Measurements from ENCODE around the gene TMPRSS7. TPM values are rescaled to one million over a fixed set of nuclear protein-coding genes. Genes with fewer than 3 reads are reported as not detected.

TMPRSS7 gene
- total and polyA plus RNA-seq, 2 donors from 2014 or later: not detected

DNA sequence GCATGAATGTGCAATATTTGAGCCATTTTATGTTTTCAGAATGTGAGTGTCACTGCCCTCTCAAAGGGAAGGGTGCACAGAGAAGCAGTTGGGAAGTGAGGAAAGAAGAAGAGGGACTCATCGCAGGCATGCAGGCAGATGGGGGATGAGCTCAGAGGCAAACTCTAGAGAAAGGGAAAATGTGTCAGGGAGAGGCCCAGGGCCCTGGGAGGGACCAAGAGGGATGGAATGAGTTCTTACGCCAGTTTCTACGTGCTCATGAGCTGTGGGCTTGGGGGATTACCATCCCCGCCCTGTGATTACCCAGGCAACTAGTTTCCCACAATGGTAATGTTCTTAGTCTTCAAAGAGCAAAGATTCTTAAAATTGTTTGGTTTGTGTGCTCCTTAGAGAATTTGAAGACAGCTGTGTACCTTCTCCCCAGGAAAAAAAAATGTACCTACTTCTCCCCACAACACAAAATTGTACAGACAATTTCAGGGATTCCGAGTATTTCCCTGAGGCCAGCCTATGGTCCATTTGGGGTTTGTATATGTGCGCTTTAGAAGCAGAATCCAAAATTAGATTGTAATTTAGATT, 80.7 kb downstream of the TMPRSS7 start:
- no peak for DNase-seq
- intact Hi-C loops (cut with DNase I): no loop called here
- no peak for FAIRE-seq

DNA sequence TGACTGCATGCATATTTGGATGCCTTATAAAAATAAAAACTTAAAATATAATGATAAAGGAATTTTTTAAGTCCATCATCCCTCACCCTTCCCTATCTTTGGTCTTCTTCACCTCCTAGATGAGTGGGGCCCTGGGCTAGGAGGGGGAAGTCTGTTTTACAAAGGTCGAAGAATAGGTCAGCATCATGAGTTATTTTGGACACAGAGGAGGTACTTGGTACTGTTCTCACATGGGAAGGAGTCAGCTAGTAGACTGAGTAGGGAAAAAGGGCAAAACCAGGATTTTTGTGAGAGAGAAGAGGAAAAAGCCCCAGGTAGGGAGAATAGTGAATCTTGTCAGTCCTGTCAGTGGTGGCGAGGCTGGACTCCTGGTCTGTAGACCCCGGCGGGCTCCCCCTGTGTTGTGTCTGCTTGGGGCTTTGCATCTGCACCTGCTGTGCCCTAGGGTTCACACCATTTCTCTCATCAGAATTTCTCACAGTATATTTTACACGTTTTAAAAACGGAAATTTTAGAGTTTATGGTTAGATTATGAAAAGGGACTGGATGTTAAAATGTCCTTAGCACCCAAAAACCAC, 81.4 kb downstream of the TMPRSS7 start:
- FAIRE-seq (no peak), DNase-seq (no peak)
- H3K36me3 ChIP-seq (ENCODE audit: control insufficient read depth in 2 of 3, insufficient read depth in 3 of 3, low read length in 3 of 3): peaks cover 0 to 7% (median 4%) of the 10 kb centered on the region in 3 donors
- intact Hi-C loops (cut with DNase I): no loop called here
- H3K4me3 ChIP-seq (ENCODE audit: low read length in 3 of 3): no peak overlapping the region
- no peaks in the 10 kb centered on the region for H3K27me3 ChIP-seq (ENCODE audit: control insufficient read depth, insufficient read depth, low read length)
- TF ChIP-seq, protein P1, sequence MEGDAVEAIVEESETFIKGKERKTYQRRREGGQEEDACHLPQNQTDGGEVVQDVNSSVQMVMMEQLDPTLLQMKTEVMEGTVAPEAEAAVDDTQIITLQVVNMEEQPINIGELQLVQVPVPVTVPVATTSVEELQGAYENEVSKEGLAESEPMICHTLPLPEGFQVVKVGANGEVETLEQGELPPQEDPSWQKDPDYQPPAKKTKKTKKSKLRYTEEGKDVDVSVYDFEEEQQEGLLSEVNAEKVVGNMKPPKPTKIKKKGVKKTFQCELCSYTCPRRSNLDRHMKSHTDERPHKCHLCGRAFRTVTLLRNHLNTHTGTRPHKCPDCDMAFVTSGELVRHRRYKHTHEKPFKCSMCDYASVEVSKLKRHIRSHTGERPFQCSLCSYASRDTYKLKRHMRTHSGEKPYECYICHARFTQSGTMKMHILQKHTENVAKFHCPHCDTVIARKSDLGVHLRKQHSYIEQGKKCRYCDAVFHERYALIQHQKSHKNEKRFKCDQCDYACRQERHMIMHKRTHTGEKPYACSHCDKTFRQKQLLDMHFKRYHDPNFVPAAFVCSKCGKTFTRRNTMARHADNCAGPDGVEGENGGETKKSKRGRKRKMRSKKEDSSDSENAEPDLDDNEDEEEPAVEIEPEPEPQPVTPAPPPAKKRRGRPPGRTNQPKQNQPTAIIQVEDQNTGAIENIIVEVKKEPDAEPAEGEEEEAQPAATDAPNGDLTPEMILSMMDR (IDR thresholded peaks at IDR 0.05; ENCODE audit: borderline replicate concordance, extremely low read depth, insufficient read depth): no peak
- no peak overlapping the region for H3K9ac ChIP-seq (ENCODE audit: low read length in 3 of 3)
- H3K9me3 ChIP-seq (ENCODE audit: control insufficient read depth in 2 of 3, insufficient read depth in 1 of 3, low read length in 3 of 3): no peaks in the 10 kb centered on the region
- H3K4me1 ChIP-seq (ENCODE audit: control insufficient read depth in 2 of 3, insufficient read depth in 2 of 3, low read depth in 1 of 3, low read length in 3 of 3): peaks cover 0 to 2% (median 0%) of the 10 kb centered on the region in 3 donors
- no peak overlapping the region for H3K27ac ChIP-seq (ENCODE audit: low read depth in 2 of 2, low read length in 2 of 2)

More for the DNA sequence above, 80.7 kb downstream of the TMPRSS7 start:
- H3K27me3 ChIP-seq (ENCODE audit: control insufficient read depth, insufficient read depth, low read length): no peaks in the 10 kb centered on the region
- H3K27ac ChIP-seq (ENCODE audit: low read depth in 2 of 2, low read length in 2 of 2): no peak overlapping the region
- H3K36me3 ChIP-seq (ENCODE audit: control insufficient read depth in 2 of 3, insufficient read depth in 3 of 3, low read length in 3 of 3): peaks cover 0 to 7% (median 4%) of the 10 kb centered on the region in 3 donors
- no peak overlapping the region for H3K4me3 ChIP-seq (ENCODE audit: low read length in 3 of 3)
- H3K9me3 ChIP-seq (ENCODE audit: control insufficient read depth in 2 of 3, insufficient read depth in 1 of 3, low read length in 3 of 3): no peaks in the 10 kb centered on the region
- H3K4me1 ChIP-seq (ENCODE audit: control insufficient read depth in 2 of 3, insufficient read depth in 2 of 3, low read depth in 1 of 3, low read length in 3 of 3): peaks cover 0 to 2% (median 0%) of the 10 kb centered on the region in 3 donors
- TF ChIP-seq, protein P1 (IDR thresholded peaks at IDR 0.05; ENCODE audit: borderline replicate concordance, extremely low read depth, insufficient read depth): no peak
- no peak overlapping the region for H3K9ac ChIP-seq (ENCODE audit: low read length in 3 of 3)

DNA sequence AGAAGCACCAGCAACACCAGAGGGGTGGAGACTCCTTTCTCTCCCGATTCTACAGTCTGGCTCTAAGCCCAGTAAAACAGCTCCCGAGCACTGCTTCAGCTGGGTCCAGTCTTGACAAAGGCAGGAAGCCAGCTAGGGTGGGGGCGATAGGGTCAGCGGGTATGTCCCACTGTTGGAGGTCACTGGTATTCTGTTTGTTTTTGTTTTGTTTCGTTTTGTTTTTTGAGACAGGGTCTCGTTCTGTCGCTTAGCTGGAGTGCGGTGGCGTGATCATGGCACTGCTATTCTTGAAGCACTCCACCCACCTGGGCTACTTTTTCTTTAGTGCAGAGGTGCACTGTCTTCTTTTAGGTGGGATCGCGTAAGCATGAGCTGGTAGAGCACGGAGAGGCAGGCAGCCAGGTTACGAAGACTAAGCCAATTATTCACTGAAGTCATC, 82.2 kb downstream of the TMPRSS7 start:
- no peaks in the 10 kb centered on the region for H3K9me3 ChIP-seq (ENCODE audit: control insufficient read depth in 2 of 3, insufficient read depth in 1 of 3, low read length in 3 of 3)
- TF ChIP-seq, protein P1 (IDR thresholded peaks at IDR 0.05; ENCODE audit: borderline replicate concordance, extremely low read depth, insufficient read depth): no peak
- peak overlapping the region; percentile 19 to 30 (median 22) for H3K4me3 ChIP-seq (ENCODE audit: low read length in 3 of 3)
- H3K9ac ChIP-seq (ENCODE audit: low read length in 3 of 3): no peak overlapping the region
- FAIRE-seq (no peak), DNase-seq (peak in 1 of 5 donors; percentile 32)
- intact Hi-C loops (cut with DNase I): no loop called here
- no peaks in the 10 kb centered on the region for H3K27me3 ChIP-seq (ENCODE audit: control insufficient read depth, insufficient read depth, low read length)
- H3K4me1 ChIP-seq (ENCODE audit: control insufficient read depth in 2 of 3, insufficient read depth in 2 of 3, low read depth in 1 of 3, low read length in 3 of 3): peaks cover 0 to 2% (median 0%) of the 10 kb centered on the region in 3 donors
- peaks cover 0 to 7% (median 4%) of the 10 kb centered on the region in 3 donors for H3K36me3 ChIP-seq (ENCODE audit: control insufficient read depth in 2 of 3, insufficient read depth in 3 of 3, low read length in 3 of 3)
- no peak overlapping the region for H3K27ac ChIP-seq (ENCODE audit: low read depth in 2 of 2, low read length in 2 of 2)

All from kidney (tissue), 14 donors.